HG03097 (cell line): ENCODE data around the gene TMEM8B.
"Not testable (repeated sequence)": the region's sequence is repeated elsewhere in the genome, so short reads cannot be mapped to it uniquely, and the experiment has no call there.

Experiments
- ATAC-seq: cut with Tn5 transposase; IDR thresholded peaks from one replicate; pipeline ENCODE4 v1.9.1; 2021; ENCODE audit not compliant: unreplicated experiment, low FRiP score

TMEM8B gene

DNA sequence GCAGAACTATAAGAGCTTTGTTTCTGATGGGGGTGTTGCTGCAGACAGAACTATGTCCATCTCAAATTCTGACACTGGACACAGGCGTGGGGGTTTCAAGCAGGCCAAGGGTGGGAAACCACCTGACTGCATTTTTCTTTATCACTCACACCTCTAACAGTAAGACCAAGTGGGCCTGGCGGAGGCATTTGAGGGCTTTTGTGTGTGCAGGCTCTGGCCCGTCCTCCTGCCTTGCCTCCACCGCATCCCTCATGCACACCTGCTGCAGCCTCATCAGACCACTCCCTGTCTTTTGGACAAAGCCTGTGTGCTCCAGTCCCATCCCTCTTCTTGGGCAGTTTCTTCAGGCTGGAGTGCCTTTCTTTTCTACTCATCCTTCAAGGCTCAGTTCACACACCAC lies 33.3 kb downstream of the TMEM8B start:
- ATAC-seq, result no peak

GRCh38 chr9:35863583-35863982 lies 34.6 kb downstream of the TMEM8B start:
- ATAC-seq, result no peak

DNA sequence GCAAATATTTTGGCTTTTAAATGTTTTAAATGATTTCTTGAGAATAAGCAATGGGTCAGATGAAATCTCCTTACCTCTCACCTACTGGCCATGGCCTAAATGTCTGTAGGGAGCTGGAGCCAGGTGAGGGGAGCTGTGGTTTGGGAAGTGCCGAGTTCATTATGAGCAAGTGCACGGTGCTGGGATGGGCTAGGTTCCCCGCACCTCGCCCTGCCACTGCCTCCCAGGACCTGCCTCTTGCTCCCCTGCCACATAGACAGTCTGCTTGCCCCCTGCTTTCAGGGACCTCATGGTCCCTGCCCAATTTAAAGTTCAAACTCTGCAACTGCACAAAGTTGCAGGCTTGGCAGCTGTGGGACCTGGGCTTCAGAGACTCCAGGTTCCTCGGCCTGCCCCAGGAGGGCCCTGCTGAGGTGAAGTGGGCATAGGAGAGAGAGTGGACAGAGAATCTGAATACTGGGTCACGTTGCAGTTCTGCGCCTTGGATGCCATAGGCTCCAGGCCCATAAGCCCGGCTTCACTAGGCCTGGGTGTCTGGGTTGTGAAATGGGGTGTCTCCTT lies 35.7 kb downstream of the TMEM8B start:
- ATAC-seq, result no peak

GRCh38 chr9:35867538-35867937 lies 38.5 kb downstream of the TMEM8B start:
- no peak for ATAC-seq

DNA sequence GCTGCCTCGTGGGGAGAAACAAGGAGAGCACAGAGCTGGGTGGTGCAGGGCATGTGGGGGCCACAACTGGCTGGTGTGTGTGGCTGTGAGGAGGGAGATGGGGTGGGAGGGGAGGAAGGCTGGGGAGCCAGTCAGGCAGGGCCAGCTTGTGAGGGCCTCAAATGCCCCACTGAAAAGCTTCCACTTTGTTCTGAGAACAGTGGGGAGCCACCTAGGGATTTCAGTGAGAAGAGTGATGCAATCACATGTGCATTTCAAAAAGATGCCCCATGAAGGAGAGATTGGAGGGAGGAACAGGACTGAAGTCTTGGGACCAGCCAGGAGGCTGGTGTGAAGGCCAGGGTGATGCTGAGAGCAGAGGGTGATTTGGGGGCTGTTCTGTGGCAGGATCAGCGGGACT lies 39.9 kb downstream of the TMEM8B start:
- ATAC-seq, result no peak

GRCh38 chr9:35869621-35870216 lies 40.7 kb downstream of the TMEM8B start:
- no peak for ATAC-seq

DNA sequence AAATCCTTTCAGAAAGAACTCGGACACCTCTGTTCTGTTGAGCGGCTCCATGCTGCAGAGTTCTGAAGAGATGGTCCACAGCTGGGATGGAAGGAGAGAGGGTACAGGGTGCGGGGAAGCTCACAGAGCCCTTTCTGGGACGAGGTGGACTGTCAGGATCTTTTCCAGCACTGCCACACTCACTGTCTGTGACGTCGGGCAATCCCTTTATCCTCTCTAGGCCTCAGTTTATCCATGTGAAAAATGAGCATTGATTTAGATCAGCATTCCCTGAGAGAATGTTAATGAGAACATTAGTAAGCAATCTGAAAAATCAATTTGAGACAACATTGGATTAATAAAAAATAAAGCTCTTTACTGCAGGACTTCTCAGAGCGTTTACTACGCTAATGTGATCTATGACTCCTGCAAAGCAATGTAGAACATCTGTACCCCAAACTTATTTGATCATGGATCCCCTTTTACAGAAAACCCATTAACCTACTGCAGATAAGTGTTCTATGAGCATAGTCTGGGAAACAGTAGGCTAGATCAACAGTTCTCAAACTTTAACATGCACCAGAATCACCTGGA lies 41.4 kb downstream of the TMEM8B start, which contains the start of gene OR13J1:
TSS of gene OR13J1 (minus strand) at position 51 of the 573 bp plus-strand sequence. CDS start at position 51, 0 bp downstream.
- no peak for ATAC-seq

- no peak for ATAC-seq
These were observed 42.5 kb downstream of the TMEM8B start for GRCh38 chr9:35871545-35871944.

DNA sequence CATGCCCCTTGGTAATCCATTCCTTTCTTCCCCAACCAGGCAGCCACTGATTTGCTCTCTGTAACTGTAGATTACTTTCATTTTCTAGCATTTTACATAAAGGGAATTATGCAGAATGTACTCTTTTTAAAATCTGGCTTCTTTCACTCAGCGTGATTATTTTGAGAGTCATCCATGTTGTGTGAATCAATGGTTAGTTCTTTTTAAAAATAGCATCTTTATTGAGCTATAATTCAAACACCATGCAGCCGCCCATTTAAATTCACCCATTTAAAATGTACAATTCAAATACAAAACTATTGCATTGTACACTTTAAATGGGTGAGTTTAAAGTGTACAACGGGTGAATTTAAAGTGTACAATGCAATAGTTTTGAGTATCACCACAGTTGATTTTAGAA lies 43.5 kb downstream of the TMEM8B start:
- ATAC-seq, result no peak

GRCh38 chr9:35882263-35882848 lies 53.3 kb downstream of the TMEM8B start:
- ATAC-seq, result no peak

- ATAC-seq, result no peak
These were observed 54.0 kb downstream of the TMEM8B start for GRCh38 chr9:35882996-35883395.

DNA sequence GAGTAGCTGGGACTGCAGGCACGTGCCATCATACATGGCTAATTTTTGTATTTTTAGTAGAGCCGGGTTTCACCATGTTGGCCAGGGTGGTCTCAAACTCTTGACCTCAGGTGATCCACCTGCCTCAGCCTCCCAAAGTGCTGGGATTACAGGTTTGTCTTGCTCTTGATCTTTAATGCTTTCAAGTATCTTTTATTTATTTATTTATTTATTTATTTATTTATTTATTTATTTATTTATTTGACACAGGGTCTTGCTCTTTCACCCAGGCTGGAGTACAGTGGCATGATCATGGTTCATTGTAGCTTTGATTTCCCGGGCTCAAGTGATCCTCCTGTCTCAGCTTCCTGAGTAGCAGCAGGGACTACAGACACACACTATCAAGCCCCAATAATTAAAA lies 55.9 kb downstream of the TMEM8B start:
- ATAC-seq, result not testable (repeated sequence)

DNA sequence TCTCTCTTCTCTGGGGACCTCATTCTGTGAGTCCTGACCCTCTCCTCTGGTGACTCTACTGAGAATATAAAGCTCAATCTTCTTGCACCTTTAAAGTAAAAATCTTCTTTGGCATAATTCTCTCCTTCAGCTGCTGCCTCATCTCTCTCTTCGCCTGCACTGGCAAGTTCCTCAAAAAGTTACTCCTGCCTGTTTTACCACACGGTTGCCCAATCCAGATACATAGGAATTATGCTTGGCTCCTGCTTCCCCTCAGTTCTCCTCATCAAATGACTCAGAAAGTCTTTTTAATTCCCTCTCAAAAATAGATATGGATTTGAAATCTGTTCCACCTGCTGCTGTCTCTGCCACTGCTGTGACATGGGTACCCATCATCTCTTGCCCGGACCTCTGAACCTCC lies 62.6 kb downstream of the TMEM8B start:
- ATAC-seq, result no peak

- ATAC-seq, result no peak
These were observed 63.0 kb downstream of the TMEM8B start for GRCh38 chr9:35892051-35892450.

DNA sequence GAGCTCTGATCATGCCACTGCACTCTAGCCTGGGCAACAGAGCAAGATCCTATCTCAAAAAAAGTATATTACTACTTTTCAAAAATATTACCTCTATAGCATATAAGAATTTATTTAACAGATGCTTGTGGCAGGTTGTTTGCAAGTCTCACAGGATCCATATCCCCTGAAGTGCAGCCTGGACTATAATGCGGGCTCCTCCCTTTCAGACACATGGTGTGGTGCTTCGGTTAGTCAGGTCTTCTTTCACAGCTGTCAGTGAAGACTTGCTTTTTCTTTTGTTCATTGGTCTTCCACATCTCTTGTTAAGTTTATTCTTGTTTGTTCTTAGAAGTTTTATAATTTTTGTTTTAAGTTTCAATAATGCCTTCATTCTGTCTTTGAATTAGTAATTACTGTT lies 67.5 kb downstream of the TMEM8B start:
- no peak for ATAC-seq

DNA sequence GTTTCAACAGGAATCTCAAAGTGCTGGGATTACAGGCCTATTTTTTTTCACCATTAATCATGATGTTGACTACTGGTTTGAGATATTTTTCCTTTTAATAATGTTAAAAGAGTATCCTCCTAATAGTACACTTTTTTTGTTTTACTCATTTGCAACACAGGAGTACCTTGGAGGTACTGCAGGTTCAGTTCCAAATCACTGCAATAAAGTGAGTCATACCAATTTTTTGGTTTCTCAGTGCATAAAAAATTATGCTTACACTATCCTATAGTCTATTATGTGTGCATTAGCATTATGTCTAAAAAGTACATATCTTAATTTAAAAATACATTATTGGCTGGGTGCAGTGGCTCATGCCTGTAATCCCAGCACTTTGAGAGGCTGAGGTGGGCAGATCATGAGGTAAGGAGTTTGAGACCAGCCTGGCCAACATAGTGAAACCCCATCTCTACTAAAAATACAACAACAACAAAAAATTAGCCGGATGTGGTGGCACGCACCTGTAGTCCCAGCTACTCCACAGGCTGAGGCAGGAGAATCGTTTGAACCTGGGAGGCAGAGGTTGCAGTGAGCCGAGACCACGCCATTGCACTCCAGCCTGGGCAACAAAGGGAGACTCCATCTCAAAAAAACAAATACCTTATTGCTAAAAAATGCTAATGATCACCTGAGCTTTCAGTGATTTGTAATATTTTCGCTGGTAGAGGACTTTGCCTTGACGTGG lies 68.5 kb downstream of the TMEM8B start:
- ATAC-seq, result not testable (repeated sequence)

- ATAC-seq, result no peak
These were observed 69.3 kb downstream of the TMEM8B start for GRCh38 chr9:35898337-35898736.

- ATAC-seq, result no peak
These were observed 70.0 kb downstream of the TMEM8B start for GRCh38 chr9:35899021-35899420.

DNA sequence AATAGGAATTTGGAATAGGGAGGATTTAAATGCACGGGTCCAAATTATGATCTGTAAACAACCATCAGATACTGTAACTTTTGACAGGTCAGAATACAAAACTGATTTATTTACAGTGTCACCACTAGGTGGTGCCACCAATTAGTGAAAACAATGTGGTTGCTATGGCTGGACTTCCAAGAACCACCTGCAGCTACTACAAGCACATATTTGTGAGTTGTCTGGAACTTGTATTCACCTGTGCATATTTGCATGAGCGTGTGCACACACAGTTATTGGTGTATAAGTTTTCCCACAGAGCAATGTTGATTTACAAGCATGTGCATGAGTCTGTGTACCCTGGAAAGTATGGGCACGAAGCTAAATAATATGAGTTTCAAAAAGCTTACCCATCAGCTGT lies 74.0 kb downstream of the TMEM8B start:
- ATAC-seq, result no peak

- ATAC-seq, result no peak
These were observed 75.3 kb downstream of the TMEM8B start for GRCh38 chr9:35904338-35904737.

- ATAC-seq, result no peak
These were observed 76.2 kb downstream of the TMEM8B start for GRCh38 chr9:35905051-35905781.
